Measurements from ENCODE around the gene CCDC171.

DNA sequence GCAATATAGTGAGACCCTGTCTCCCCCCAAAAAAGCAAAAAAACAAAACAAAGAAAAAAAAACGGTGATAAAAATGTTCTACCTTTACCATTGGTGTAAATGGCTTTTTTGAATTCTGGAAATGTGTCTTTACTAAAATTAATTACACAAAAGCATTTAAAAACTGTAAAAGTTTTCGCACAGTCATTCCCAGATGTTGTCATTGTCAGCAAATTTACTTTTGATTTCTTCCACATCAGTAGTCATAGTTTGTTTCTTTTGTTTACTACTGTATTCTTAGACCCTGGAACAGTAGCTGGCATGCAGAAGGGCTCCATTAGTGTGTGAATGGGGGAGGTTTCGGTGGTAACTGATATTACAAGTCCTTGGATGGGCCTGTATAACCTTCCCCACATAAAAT, 39.5 kb downstream of the CCDC171 start:
- TF ChIP-seq CTCF (conservative IDR thresholded peaks at IDR 0.05) = no peak
- no peak for TF ChIP-seq EZH2 (IDR thresholded peaks at IDR 0.05; ENCODE audit: low read depth)

Measured in PC-9 (cell line).